Measurements from ENCODE around the gene DNMT1. TPM values are rescaled to one million over a fixed set of nuclear protein-coding genes. Genes with fewer than 3 reads are reported as not detected.

The DNMT1 gene
- total RNA-seq, 8 experiments from 2014 or later = 16.9 to 92.4 (median 37.4) TPM

DNA sequence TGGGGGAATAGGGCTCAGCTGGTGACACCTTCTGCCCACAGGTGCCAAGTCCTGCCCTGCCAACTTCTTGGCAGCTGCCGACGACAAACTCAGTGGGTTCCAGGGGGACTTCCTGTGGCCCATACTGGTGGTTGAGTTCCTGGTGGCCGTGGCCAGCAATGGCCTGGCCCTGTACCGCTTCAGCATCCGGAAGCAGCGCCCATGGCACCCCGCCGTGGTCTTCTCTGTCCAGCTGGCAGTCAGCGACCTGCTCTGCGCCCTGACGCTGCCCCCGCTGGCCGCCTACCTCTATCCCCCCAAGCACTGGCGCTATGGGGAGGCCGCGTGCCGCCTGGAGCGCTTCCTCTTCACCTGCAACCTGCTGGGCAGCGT, 81.2 kb downstream of the DNMT1 start:
- Histone ChIP-seq H3K4me1 (replicated peaks in 1 of 2) (peaks cover 2% of the 10 kb centered on the region in 2 donors), H3K27ac (no peak overlapping the region), H3K4me3 (no peak overlapping the region)
- in situ Hi-C loops (cut with MboI; ENCODE audit: low pct_unique_long_range_greater_than_20kb in 2 of 9, low sequenced_read_pairs in 9 of 9, unreplicated experiment in 9 of 9) = no loop called here
- WGBS, 10 experiments = 100% methylated on average over 4 of the region's 19 CpGs; no CpG with 5 or more reads in 9 of the 10 experiments
- ATAC-seq (replicated peaks in 6 of 8) = peak; percentile 0 to 24 (median 9)

DNA sequence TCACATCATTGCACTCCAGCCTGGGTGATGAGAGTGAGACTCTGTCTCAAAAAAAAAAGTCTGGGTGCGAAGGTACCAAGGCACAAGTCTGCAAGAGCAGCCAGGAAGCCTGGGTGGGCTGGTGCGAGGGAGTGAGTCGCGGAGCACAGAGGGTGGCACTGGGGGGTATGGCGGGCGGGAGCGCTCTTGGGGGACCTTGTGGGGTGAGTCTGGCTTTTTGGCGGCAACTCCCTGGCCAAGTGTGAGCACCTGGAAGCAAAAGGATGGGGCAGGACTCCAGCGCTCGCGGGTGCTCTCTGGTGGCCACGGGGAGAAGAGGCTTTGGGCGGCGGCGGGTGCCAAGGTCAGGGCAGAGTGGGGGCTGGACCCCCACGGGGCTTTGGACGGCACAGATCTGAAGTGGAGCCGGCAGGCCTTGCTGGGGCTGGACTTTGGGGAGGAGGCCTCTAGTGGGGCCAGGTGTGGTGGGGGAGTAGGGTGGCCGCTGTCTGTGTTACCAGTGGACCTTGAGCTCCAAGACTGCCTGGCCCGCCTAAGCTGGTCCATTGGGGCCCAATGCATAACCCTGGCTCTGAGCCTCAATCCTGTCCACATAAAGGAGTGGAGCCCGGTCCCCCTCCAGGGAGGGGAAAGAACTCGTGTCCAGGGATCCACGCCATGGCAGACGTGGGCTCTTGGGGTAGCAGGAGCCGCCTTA, 81.7 kb downstream of the DNMT1 start:
- Histone ChIP-seq H3K27ac (no peak overlapping the region), H3K4me3 (no peak overlapping the region), H3K4me1 (replicated peaks in 1 of 2) (no peaks in the 10 kb centered on the region)
- 33 to 100% methylated on average over 1 to 3 of the region's 25 CpGs; no CpG with 5 or more reads in 8 of the 10 experiments for WGBS, 10 experiments
- peak; percentile 5 to 34 (median 26) for ATAC-seq (replicated peaks in 6 of 8)
- in situ Hi-C loops (cut with MboI; ENCODE audit: low pct_unique_long_range_greater_than_20kb in 2 of 9, low sequenced_read_pairs in 9 of 9, unreplicated experiment in 9 of 9) = no loop called here

DNA sequence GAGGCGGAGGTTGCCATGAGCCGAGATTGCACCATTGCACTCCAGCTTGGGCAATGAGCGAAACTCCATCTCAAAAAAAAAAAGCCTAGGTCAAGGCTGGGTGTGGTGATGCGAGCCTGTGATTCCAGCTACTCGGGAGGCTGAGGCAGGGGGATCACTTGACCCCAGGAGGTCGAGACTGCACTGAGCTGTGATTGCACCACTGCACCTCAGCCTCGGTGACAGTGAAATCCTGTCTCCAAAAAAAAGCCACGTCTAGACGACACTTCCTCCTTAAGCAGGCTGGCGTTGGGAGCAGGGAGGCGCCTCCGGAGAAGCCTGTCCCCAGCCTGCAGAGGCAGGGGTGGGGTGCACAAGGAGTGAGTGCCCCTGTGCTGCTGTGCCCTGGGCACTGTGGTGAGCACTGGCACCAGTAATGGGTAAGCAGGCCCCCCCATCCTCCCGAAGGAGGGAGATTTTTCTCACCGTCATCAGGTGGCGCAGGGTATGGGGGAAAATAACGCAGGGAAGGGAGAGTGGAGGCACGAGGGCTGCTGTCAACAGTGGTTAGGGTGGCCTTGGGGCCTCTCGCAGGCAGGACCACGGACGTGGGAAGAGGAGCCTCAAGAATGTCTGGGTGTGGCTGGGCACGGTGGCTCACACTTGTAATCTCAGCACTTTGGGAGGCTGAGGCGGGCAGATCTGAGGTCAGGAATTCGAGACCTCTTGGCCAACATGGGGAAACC, 82.6 kb downstream of the DNMT1 start:
- in situ Hi-C loops (cut with MboI; ENCODE audit: low pct_unique_long_range_greater_than_20kb in 2 of 9, low sequenced_read_pairs in 9 of 9, unreplicated experiment in 9 of 9) = no loop called here
- H3K4me3 ChIP-seq = no peak overlapping the region
- ATAC-seq (replicated peaks in 6 of 8) = peak in 3 of 8 experiments; percentile 1 to 6 (median 2)
- H3K4me1 ChIP-seq (replicated peaks in 1 of 2) = peaks cover 3 to 4% of the 10 kb centered on the region in 2 donors
- no peak overlapping the region for H3K27ac ChIP-seq
- WGBS, 10 experiments = 20 to 100% (median 69%) methylated on average over 1 to 10 of the region's 23 CpGs; no CpG with 5 or more reads in 1 of the 10 experiments

DNA sequence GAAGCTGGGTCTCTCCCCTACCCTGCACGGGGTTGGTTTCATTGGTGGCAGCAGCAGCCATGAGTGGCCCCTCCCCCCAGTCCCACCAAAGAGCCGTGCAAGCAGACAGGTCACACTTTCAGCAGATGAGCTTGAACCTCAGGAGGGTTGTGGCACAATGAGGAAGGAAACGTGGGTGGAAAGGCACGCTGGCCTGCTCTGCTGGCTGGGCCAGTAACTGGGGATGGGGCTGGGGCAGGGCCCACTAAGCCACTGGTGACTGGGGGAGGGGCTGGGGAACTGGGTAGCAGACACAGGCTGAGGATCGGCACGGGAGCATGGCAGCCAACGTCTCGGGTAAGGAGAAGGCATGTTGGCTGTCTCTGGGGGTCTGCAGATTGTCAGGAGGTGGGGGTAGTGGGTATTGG, 83.3 kb downstream of the DNMT1 start, which contains the start of gene P2RY11:
P2RY11 (plus strand) TSS at position 289 of the 407 bp plus-strand sequence; CDS start at position 318, 29 bp downstream.
- 100% methylated on average over 1 of the region's 8 CpGs; no CpG with 5 or more reads in 9 of the 10 experiments for WGBS, 10 experiments
- in situ Hi-C loops (cut with MboI; ENCODE audit: low pct_unique_long_range_greater_than_20kb in 2 of 9, low sequenced_read_pairs in 9 of 9, unreplicated experiment in 9 of 9) = no loop called here
- Histone ChIP-seq H3K4me1 (replicated peaks in 1 of 2) (peaks cover 4 to 5% of the 10 kb centered on the region in 2 donors), H3K4me3 (no peak within 1 kb of the TSS), H3K27ac (no peak within 1 kb of the TSS)
- no peak for ATAC-seq (replicated peaks in 6 of 8)

DNA sequence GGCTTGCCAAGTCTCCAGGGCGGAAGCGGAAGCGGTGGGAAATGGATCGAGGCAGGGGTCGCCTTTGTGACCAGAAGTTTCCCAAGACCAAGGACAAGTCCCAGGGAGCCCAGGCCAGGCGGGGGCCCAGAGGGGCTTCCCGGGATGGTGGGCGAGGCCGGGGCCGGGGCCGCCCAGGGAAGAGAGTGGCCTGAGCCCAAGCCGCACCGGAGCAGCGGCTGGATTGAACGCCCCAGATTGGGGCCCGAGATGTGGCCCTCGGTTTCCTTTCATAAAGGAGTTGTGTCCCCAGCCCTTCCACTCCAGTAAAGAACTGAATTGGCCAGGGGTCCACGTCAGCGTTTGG, 83.8 kb downstream of the DNMT1 start:
- in situ Hi-C loops (cut with MboI; ENCODE audit: low pct_unique_long_range_greater_than_20kb in 2 of 9, low sequenced_read_pairs in 9 of 9, unreplicated experiment in 9 of 9) = no loop called here
- ATAC-seq (replicated peaks in 6 of 8) = no peak

DNA sequence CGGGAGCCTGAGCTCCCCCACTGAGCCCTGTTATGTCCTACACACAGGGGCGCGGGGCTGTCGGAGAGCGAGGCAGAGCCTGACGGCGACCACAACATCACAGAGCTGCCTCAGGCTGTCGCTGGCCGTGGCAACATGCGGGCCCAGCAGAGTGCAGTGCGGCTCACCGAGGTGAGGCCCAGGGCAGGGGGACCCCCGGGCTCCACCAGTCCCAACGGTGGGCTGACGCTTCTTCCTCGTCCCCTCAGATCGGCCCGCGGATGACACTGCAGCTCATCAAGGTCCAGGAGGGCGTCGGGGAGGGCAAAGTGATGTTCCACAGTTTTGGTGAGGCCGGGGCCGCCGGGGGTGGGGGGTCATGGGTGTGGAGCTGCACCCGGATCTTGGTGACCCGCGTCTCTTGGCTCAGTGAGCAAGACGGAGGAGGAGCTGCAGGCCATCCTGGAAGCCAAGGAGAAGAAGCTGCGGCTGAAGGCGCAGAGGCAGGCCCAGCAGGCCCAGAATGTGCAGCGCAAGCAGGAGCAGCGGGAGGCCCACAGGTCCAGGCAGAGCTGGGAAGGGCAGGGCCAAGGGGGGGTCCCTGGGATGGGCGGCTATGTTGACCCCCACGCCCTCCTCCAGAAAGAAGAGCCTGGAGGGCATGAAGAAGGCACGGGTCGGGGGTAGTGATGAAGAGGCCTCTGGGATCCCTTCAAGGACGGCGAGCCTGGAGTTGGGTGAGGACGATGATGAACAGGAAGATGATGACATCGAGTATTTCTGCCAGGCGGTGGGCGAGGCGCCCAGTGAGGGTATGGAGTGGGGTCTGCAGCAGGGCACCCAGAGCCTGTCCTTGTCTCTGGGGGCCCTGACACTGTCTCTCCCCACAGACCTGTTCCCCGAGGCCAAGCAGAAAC, 84.4 kb downstream of the DNMT1 start:
- in situ Hi-C loops (cut with MboI; ENCODE audit: low pct_unique_long_range_greater_than_20kb in 2 of 9, low sequenced_read_pairs in 9 of 9, unreplicated experiment in 9 of 9) = no loop called here
- Histone ChIP-seq H3K4me3 (no peak overlapping the region), H3K4me1 (replicated peaks in 1 of 2) (peaks cover 4 to 7% of the 10 kb centered on the region in 2 donors), H3K27ac (no peak overlapping the region)
- 80 to 100% (median 94%) methylated on average over 1 to 11 of the region's 44 CpGs; no CpG with 5 or more reads in 6 of the 10 experiments for WGBS, 10 experiments
- ATAC-seq (replicated peaks in 6 of 8) = no peak

More for the DNA sequence above, 83.8 kb downstream of the DNMT1 start:
- Histone ChIP-seq H3K27ac (no peak overlapping the region), H3K4me1 (replicated peaks in 1 of 2) (peaks cover 4 to 5% of the 10 kb centered on the region in 2 donors), H3K4me3 (no peak overlapping the region)
- WGBS, 10 experiments = 92 to 100% (median 100%) methylated on average over 1 to 10 of the region's 19 CpGs; no CpG with 5 or more reads in 7 of the 10 experiments

DNA sequence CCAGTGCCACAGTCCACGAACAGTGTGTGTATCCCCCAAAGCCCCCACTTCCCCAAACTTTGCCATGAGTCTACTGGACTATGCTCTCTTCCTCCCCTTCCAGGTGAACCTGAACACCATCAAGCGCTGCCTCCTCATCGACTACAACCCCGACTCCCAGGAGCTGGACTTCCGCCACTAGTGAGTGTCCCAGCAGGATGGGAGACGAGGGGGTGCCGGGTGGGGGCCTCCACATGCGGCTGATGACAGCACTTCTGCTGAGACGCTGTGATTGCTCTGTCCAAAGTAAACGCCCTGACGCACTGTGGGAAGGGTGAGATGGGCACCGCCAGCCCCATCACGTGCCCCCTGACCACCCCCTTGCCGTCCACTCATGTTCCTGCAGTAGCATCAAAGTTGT, 85.2 kb downstream of the DNMT1 start:
- ATAC-seq (replicated peaks in 6 of 8) = no peak
- Histone ChIP-seq H3K4me3 (no peak overlapping the region), H3K4me1 (replicated peaks in 1 of 2) (peaks cover 4 to 7% of the 10 kb centered on the region in 2 donors), H3K27ac (no peak overlapping the region)
- in situ Hi-C loops (cut with MboI; ENCODE audit: low pct_unique_long_range_greater_than_20kb in 2 of 9, low sequenced_read_pairs in 9 of 9, unreplicated experiment in 9 of 9) = loop anchor here in 1 of 9 experiments (10.0 kb wide), 1 partner anchor 185 kb away; no protein-coding TSS in a partner anchor
- 92% methylated on average over 5 of the region's 14 CpGs; no CpG with 5 or more reads in 9 of the 10 experiments for WGBS, 10 experiments

DNA sequence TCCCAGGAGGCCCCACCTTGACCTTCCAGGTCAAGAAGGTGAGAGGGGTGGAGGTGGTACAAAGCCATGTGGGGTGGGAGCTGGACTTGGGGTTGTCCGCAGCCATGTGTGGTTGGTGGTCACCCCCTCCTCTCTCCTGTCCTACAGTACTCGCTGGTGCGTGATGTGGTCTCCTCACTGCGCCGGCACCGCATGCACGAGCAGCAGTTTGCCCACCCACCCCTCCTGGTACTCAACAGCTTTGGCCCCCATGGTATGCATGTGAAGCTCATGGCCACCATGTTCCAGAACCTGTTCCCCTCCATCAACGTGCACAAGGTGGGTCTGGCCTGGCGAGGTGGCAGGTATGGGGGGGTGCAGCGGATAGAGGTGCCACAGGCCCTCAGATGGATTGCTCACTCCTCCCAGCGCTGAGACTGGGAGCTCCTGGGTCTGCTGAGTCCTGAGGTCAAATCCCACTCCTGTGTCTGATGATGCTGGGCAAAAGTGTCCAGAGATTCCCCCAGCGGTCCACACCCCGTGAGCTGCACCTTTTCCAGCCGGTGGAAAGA, 86.9 kb downstream of the DNMT1 start:
- in situ Hi-C loops (cut with MboI; ENCODE audit: low pct_unique_long_range_greater_than_20kb in 2 of 9, low sequenced_read_pairs in 9 of 9, unreplicated experiment in 9 of 9) = loop anchor here in 1 of 9 experiments (10.0 kb wide), 1 partner anchor 183 kb away; no protein-coding TSS in a partner anchor
- ATAC-seq (replicated peaks in 6 of 8) = no peak
- WGBS, 10 experiments = 100% methylated on average over 1 to 5 of the region's 14 CpGs; no CpG with 5 or more reads in 7 of the 10 experiments
- Histone ChIP-seq H3K4me3 (peak overlapping the region in 1 of 5 donors; percentile 89), H3K4me1 (replicated peaks in 1 of 2) (peaks cover 4 to 7% of the 10 kb centered on the region in 2 donors), H3K27ac (no peak overlapping the region)

DNA sequence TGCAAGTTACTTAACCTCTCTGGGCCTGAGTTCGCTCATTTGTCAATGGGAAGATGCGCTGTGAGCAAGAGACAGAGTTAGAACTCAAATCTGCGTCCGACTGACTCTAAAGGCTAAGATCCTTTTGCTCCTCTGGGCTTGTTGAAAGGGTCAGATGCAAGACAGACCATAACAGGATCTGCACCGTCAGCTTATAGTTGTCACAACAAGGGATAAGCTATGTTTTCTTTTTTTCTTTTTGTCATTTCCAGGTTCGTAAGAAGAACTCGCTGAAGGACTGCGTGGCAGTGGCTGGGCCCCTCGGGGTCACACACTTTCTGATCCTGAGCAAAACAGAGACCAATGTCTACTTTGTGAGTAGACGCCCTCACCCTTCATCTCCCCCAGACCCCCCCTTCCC, 87.5 kb downstream of the DNMT1 start:
- peak overlapping the region in 1 of 2 donors; percentile 95 for H3K27ac ChIP-seq

DNA sequence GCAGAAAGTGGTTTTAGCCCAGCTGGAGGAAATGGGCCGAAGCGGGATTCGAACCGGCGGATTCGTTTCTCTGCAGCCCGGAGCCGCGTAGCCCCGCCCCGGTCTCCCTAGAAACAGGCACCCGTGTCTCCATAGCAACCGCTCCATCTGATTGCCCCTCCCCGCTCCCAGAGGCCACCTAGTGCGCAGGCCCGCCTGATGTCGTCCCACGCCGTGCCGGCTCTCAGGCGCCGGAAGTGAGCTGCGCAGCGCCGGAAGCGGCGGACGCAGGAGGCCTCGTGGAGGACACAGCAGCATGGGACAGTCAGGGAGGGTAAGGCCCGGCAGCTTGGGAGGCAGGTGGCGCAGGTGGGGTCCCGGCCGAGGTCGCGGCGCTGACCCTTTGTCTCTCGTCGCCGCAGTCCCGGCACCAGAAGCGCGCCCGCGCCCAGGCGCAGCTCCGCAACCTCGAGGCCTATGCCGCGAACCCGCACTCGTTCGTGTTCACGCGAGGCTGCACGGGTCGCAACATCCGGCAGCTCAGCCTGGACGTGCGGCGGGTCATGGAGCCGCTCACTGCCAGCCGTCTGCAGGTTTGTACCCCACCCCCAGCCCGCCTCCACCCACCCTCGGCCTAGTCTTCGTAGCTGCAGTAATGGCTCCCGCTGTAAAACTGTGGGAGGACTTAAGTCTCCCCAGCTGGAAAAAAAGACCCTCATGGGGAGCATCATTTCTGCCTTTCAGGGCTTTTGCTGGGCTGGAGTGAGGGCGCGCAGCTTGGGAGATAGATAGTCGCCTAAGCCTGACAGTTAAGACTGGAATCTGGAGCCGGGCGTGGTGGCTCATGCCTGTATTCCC, 88.4 kb downstream of the DNMT1 start, which contains the start of gene PPAN:
PPAN (plus strand) TSS at position 263 of the 837 bp plus-strand sequence; CDS start at position 296, 33 bp downstream.
- Histone ChIP-seq H3K4me3 (peak within 1 kb of the TSS; percentile 68 to 89 (median 75)), H3K4me1 (replicated peaks in 1 of 2) (peaks cover 4 to 7% of the 10 kb centered on the region in 2 donors), H3K27ac (peak within 1 kb of the TSS; percentile 93 to 95)
- peak; percentile 97 to 99 (median 98) for ATAC-seq (replicated peaks in 6 of 8)
- in situ Hi-C loops (cut with MboI; ENCODE audit: low pct_unique_long_range_greater_than_20kb in 2 of 9, low sequenced_read_pairs in 9 of 9, unreplicated experiment in 9 of 9) = loop anchor here in 1 of 9 experiments (10.0 kb wide), 1 partner anchor 182 kb away; no protein-coding TSS in a partner anchor
- 0 to 10% (median 0%) methylated on average over 1 to 11 of the region's 71 CpGs; no CpG with 5 or more reads in 4 of the 10 experiments for WGBS, 10 experiments

More for the DNA sequence above, 87.5 kb downstream of the DNMT1 start:
- in situ Hi-C loops (cut with MboI; ENCODE audit: low pct_unique_long_range_greater_than_20kb in 2 of 9, low sequenced_read_pairs in 9 of 9, unreplicated experiment in 9 of 9) = loop anchor here in 1 of 9 experiments (10.0 kb wide), 1 partner anchor 182 kb away; no protein-coding TSS in a partner anchor
- H3K4me3 ChIP-seq = peak overlapping the region; percentile 68 to 89 (median 75)
- ATAC-seq (replicated peaks in 6 of 8) = no peak
- H3K4me1 ChIP-seq (replicated peaks in 1 of 2) = peaks cover 4 to 7% of the 10 kb centered on the region in 2 donors
- WGBS, 10 experiments = 0 to 100% (median 77%) methylated on average over 1 to 9 of the region's 10 CpGs

DNA sequence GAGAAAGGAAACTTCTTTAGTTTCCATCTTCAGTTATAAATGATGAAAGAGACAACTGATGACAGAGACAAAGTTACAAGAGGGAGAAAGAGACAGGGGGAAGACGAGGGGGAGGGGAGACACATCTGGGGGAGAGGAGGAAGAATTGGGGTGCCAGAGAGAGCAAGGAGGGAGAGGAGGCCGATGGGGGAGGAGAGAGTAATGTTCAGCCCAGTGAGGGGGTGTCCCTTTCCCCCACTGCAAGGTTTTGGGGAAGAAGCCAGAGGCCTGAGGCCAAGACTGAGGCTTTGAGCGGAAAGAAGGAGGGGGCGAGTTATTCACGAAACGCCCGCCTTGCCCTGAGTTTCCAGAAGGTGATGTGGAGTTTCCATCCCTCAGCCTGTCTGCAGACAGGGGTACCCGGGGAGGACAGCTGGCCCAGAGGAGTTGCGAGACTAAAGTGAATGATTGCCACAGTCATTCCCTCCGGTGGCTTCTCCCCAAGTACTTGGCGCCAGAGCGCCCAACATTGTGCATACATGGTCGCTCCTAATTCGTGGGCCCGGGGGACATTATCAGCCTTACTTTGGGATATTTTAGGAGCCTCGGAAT, 89.1 kb downstream of the DNMT1 start:
- in situ Hi-C loops (cut with MboI; ENCODE audit: low pct_unique_long_range_greater_than_20kb in 2 of 9, low sequenced_read_pairs in 9 of 9, unreplicated experiment in 9 of 9) = loop anchor here in 1 of 9 experiments (10.0 kb wide), 1 partner anchor 181 kb away; no protein-coding TSS in a partner anchor
- no peak for ATAC-seq (replicated peaks in 6 of 8)
- peak overlapping the region in 4 of 5 donors; percentile 9 to 68 (median 11) for H3K4me3 ChIP-seq
- H3K27ac ChIP-seq = no peak overlapping the region
- WGBS, 10 experiments = 0% methylated on average over 1 of the region's 16 CpGs; no CpG with 5 or more reads in 7 of the 10 experiments
- peaks cover 4 to 7% of the 10 kb centered on the region in 2 donors for H3K4me1 ChIP-seq (replicated peaks in 1 of 2)
